ENCODE data around the gene SH3PXD2B. TPM values are rescaled to one million over a fixed set of nuclear protein-coding genes. Genes with fewer than 3 reads are reported as not detected.
"Not testable (repeated sequence)": the region's sequence is repeated elsewhere in the genome, so short reads cannot be mapped to it uniquely, and the experiment has no call there.

SH3PXD2B gene
- total RNA-seq, 1 experiment from 2014 or later = 90.2 TPM

DNA sequence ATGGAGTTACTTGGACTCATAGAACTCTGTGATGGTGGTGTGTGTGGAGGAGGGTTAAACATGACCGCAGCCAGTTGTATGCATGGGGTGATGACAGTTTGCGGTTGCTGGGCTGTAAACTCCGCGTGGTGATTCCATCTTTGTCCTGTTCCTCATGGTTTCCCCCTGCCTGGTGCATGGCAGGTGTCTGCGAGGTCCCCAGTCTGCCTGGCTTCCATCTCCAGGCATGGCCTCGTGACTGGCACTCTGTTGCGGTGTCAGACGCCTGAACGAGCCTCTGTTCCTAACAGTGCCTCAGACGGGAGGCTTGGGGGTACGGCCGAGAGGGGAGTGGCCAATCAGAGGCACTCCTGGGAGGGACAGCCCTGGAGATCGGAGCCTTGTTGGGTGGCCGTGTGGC is 33.9 kb upstream of the SH3PXD2B start:
- in situ Hi-C loops (cut with HindIII; ENCODE audit: low pct_unique_long_range_greater_than_20kb, low sequenced_read_pairs) = no loop called here
- DNase-seq (ENCODE audit: low read depth, low spot score) = no peak

GRCh38 chr5:172487671-172488070 is 33.3 kb upstream of the SH3PXD2B start:
- in situ Hi-C loops (cut with HindIII; ENCODE audit: low pct_unique_long_range_greater_than_20kb, low sequenced_read_pairs) = no loop called here
- no peak for DNase-seq (ENCODE audit: low read depth, low spot score)

GRCh38 chr5:172486912-172487311 is 32.6 kb upstream of the SH3PXD2B start:
- in situ Hi-C loops (cut with HindIII; ENCODE audit: low pct_unique_long_range_greater_than_20kb, low sequenced_read_pairs) = no loop called here
- DNase-seq (ENCODE audit: low read depth, low spot score) = no peak

- DNase-seq (ENCODE audit: low read depth, low spot score) = no peak
- in situ Hi-C loops (cut with HindIII; ENCODE audit: low pct_unique_long_range_greater_than_20kb, low sequenced_read_pairs) = no loop called here
Measured at GRCh38 chr5:172486451-172486850, 32.1 kb upstream of the SH3PXD2B start.

GRCh38 chr5:172485511-172486202 is 31.3 kb upstream of the SH3PXD2B start:
- in situ Hi-C loops (cut with HindIII; ENCODE audit: low pct_unique_long_range_greater_than_20kb, low sequenced_read_pairs) = no loop called here
- DNase-seq (ENCODE audit: low read depth, low spot score) = no peak

- in situ Hi-C loops (cut with HindIII; ENCODE audit: low pct_unique_long_range_greater_than_20kb, low sequenced_read_pairs) = no loop called here
- DNase-seq (ENCODE audit: low read depth, low spot score) = no peak
Measured at GRCh38 chr5:172484664-172485063, 30.3 kb upstream of the SH3PXD2B start.

- DNase-seq (ENCODE audit: low read depth, low spot score) = no peak
- in situ Hi-C loops (cut with HindIII; ENCODE audit: low pct_unique_long_range_greater_than_20kb, low sequenced_read_pairs) = no loop called here
Measured at GRCh38 chr5:172482156-172483020, 28.1 kb upstream of the SH3PXD2B start.

GRCh38 chr5:172481011-172481800 is 26.9 kb upstream of the SH3PXD2B start:
- in situ Hi-C loops (cut with HindIII; ENCODE audit: low pct_unique_long_range_greater_than_20kb, low sequenced_read_pairs) = no loop called here

DNA sequence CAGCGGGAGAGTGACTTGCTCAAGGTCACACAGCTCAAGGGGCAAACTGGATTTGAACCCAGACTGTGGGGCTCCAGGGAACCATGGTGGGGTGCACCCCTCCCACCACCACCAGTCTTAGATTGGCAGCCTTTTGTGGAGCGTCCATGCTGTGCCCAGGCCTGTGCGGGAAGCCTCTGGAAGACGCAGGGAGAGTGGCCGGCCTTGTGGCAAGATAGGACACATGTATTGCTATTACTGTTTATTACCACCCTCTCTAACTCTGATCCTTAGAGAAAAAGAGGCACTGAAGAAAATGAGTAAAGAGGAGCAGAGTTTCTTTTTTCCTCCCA is 25.4 kb upstream of the SH3PXD2B start:
- no peak for DNase-seq (ENCODE audit: low read depth, low spot score)
- in situ Hi-C loops (cut with HindIII; ENCODE audit: low pct_unique_long_range_greater_than_20kb, low sequenced_read_pairs) = no loop called here

More at GRCh38 chr5:172481011-172481800, 26.9 kb upstream of the SH3PXD2B start:
- no peak for DNase-seq (ENCODE audit: low read depth, low spot score)

DNA sequence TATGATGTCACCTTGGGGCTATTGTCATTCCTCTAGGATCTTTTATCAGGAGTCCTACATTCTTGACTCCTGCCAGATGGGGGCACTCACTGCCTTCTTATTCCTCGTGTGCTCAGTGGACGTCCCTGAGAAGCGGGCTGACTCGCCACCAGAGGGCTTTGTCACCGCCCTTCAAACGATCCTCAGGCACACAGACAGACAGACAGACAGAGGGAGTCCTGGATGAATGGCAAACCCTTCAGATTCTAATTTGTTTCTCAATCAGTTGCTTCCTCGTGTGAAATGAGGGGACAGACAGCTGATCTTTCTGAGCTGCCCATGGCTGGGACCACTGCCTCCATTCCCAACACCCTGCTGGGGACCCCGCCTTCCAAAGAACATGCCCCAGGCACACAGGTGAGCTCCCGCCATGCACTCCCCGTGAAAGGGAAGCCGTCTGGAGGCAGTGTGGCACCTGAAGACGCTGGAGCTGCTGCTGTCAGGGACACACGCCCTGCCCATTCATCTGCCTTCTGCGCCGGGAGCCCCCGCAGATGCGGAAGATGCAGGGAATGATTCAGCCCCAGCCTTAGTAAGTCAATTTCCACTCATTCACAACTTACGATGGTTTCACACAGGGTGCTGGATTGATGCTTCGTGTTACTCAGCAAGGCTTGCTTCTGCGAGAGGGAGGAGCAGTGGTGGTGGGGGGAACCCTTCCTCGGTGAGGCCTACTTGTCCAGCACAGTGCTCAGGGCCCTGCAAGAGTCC is 24.9 kb upstream of the SH3PXD2B start:
- DNase-seq (ENCODE audit: low read depth, low spot score) = peak; percentile 92
- in situ Hi-C loops (cut with HindIII; ENCODE audit: low pct_unique_long_range_greater_than_20kb, low sequenced_read_pairs) = no loop called here

GRCh38 chr5:172478695-172479033 is 24.3 kb upstream of the SH3PXD2B start:
- DNase-seq (ENCODE audit: low read depth, low spot score); in situ Hi-C loops (cut with HindIII; ENCODE audit: low pct_unique_long_range_greater_than_20kb, low sequenced_read_pairs): not testable (repeated sequence)

GRCh38 chr5:172478256-172478655 is 23.9 kb upstream of the SH3PXD2B start:
- no peak for DNase-seq (ENCODE audit: low read depth, low spot score)
- in situ Hi-C loops (cut with HindIII; ENCODE audit: low pct_unique_long_range_greater_than_20kb, low sequenced_read_pairs) = no loop called here

- in situ Hi-C loops (cut with HindIII; ENCODE audit: low pct_unique_long_range_greater_than_20kb, low sequenced_read_pairs) = no loop called here
- DNase-seq (ENCODE audit: low read depth, low spot score) = no peak
Measured at GRCh38 chr5:172477466-172477865, 23.1 kb upstream of the SH3PXD2B start.

DNA sequence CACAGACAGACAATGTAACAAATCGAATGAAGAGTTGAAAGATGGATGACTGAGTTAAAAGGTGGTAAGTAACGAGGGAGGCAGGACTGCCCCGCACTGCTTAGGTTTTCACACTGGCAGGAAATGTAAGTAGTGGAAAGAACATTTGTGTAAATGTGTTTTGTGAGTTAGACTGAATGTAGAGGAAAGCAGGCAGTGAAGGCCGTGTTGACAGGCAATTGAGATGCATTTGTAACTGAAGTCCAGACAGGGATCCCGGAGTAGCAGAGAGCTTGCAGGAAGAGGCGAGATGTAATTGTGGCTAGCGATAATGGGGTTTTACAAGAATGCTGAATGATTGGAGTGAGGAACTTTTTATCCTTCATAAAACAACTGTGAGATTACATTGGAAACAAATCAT is 20.0 kb upstream of the SH3PXD2B start:
- DNase-seq (ENCODE audit: low read depth, low spot score) = no peak
- in situ Hi-C loops (cut with HindIII; ENCODE audit: low pct_unique_long_range_greater_than_20kb, low sequenced_read_pairs) = no loop called here

- in situ Hi-C loops (cut with HindIII; ENCODE audit: low pct_unique_long_range_greater_than_20kb, low sequenced_read_pairs) = no loop called here
- no peak for DNase-seq (ENCODE audit: low read depth, low spot score)
Measured at GRCh38 chr5:172473427-172473826, 19.1 kb upstream of the SH3PXD2B start.

DNA sequence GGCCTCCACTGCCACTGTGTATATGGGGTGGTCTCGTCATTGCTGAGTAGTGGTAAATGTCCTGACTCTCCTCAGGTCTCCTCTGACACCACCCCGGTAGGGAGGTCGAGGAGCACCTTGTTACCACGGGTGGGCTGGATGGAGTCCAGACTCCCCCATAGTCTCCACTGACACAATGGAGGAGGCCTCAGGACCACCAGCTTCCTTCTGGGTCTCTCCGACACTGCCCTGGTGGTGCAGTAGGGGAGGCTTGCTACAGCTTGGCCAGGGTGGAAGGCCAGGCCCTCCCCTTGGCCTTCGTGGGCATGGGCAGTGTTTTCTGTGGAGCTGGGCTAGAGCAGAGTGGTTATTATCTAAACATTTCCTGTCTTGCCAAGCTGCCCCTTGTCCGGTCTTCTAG is 15.4 kb upstream of the SH3PXD2B start:
- no peak for DNase-seq (ENCODE audit: low read depth, low spot score)

DNA sequence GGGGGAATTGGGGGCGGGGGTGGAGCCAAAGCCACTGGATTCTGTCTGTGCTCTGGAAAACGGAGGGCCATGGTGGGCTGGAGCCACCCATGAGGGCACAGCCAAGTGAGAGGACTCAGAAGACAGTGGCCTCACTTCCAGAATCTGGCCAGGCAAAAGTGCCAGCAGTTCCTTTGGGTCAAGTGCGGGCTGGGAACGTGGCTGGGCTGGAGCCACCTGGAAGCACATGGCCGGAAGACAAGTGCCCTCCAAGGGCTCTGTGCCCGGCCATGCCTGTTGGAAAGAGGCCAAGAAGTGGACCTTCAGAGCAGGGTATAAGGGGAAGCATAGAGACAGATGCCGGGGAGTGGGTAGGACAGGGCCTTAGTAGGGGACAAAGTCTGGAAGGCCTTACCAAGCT is 11.7 kb upstream of the SH3PXD2B start:
- DNase-seq (ENCODE audit: low read depth, low spot score) = no peak
- in situ Hi-C loops (cut with HindIII; ENCODE audit: low pct_unique_long_range_greater_than_20kb, low sequenced_read_pairs) = no loop called here

More for the DNA sequence above, 15.4 kb upstream of the SH3PXD2B start:
- in situ Hi-C loops (cut with HindIII; ENCODE audit: low pct_unique_long_range_greater_than_20kb, low sequenced_read_pairs) = no loop called here

- DNase-seq (ENCODE audit: low read depth, low spot score) = no peak
- in situ Hi-C loops (cut with HindIII; ENCODE audit: low pct_unique_long_range_greater_than_20kb, low sequenced_read_pairs) = no loop called here
Measured at GRCh38 chr5:172463031-172463430, 8.7 kb upstream of the SH3PXD2B start.

Measured in SK-MEL-5 (cell line).